ENCODE results near the gene POLD2.
A peak's percentile ranks its signal among the peaks of the same experiment; 100 is the strongest.

POLD2 gene

GRCh38 chr7:44114586-44115310 lies 8.6 kb downstream of the POLD2 start:
- no peak for DNase-seq (ENCODE audit: low spot score)
- TF ChIP-seq CTCF (IDR thresholded peaks at IDR 0.05; ENCODE audit: extremely low read depth, missing control alignments), result no peak

GRCh38 chr7:44113764-44114354 lies 9.5 kb downstream of the POLD2 start:
- TF ChIP-seq CTCF (IDR thresholded peaks at IDR 0.05; ENCODE audit: extremely low read depth, missing control alignments), result no peak
- DNase-seq (ENCODE audit: low spot score), result no peak

GRCh38 chr7:44112997-44113763 lies 10.2 kb downstream of the POLD2 start:
- no peak for TF ChIP-seq CTCF (IDR thresholded peaks at IDR 0.05; ENCODE audit: extremely low read depth, missing control alignments)
- DNase-seq (ENCODE audit: low spot score), result peak; percentile 28

GRCh38 chr7:44112231-44112996 lies 10.9 kb downstream of the POLD2 start:
- no peak for TF ChIP-seq CTCF (IDR thresholded peaks at IDR 0.05; ENCODE audit: extremely low read depth, missing control alignments)
- no peak for DNase-seq (ENCODE audit: low spot score)

- no peak for TF ChIP-seq CTCF (IDR thresholded peaks at IDR 0.05; ENCODE audit: extremely low read depth, missing control alignments)
- DNase-seq (ENCODE audit: low spot score), result no peak
These were observed 11.6 kb downstream of the POLD2 start for GRCh38 chr7:44111761-44112160.

GRCh38 chr7:44110719-44111635 lies 12.4 kb downstream of the POLD2 start:
- no peak for TF ChIP-seq CTCF (IDR thresholded peaks at IDR 0.05; ENCODE audit: extremely low read depth, missing control alignments)

More at GRCh38 chr7:44110719-44111635, 12.4 kb downstream of the POLD2 start:
- no peak for DNase-seq (ENCODE audit: low spot score)

Measured in GM20000 (cell line).